Measurements from ENCODE around the gene JADE1. TPM values are rescaled to one million over a fixed set of nuclear protein-coding genes. Genes with fewer than 3 reads are reported as not detected.

The JADE1 gene
- total RNA-seq, 1 experiment from 2014 or later, result 30.2 TPM

GRCh38 chr4:128854433-128854832 lies 44.9 kb downstream of the JADE1 start:
- intact Hi-C loops (cut with micrococcal nuclease; ENCODE audit: unreplicated experiment), result no loop called here
- Mint-ChIP-seq H3K27ac (ENCODE audit: unreplicated experiment) (no peak overlapping the region), H3K4me3 (ENCODE audit: unreplicated experiment) (no peak overlapping the region), H3K27me3 (ENCODE audit: insufficient read depth, unreplicated experiment) (no peaks in the 10 kb centered on the region), H3K4me1 (ENCODE audit: low read depth, unreplicated experiment) (no peaks in the 10 kb centered on the region), H3K36me3 (ENCODE audit: insufficient read depth, unreplicated experiment) (peaks cover 95% of the 10 kb centered on the region), H3K9me3 (ENCODE audit: unreplicated experiment) (no peaks in the 10 kb centered on the region)
- ChIA-PET CTCF (no interaction called here), POLR2A (interaction anchor here (0.5 kb wide), 1 partner anchor 42 kb away, joined by 3 read pairs; no protein-coding TSS in a partner anchor)
- H3K4me3 ChIP-seq (ENCODE audit: low read depth, low read length), result no peak overlapping the region
- TF ChIP-seq CTCF (IDR thresholded peaks at IDR 0.05; ENCODE audit: insufficient read depth in 1 of 2, low read depth in 1 of 2, low read length in 1 of 2, severe bottlenecking in 1 of 2, unreplicated experiment in 1 of 2), result no peak
- no TSS peak for BruUV-seq (replicated peaks)
- H3K36me3 ChIP-seq (ENCODE audit: control insufficient read depth, insufficient read depth, low read length), result no peaks in the 10 kb centered on the region
- no peaks in the 10 kb centered on the region for H3K27me3 ChIP-seq (replicated peaks; ENCODE audit: control insufficient read depth, insufficient read depth, low read length)
- no peak for DNase-seq
- no peaks in the 10 kb centered on the region for H3K9me3 ChIP-seq
- no peaks in the 10 kb centered on the region for H3K4me1 ChIP-seq

- POLR2A ChIA-PET, result no interaction called here
- no peaks in the 10 kb centered on the region for H3K4me1 ChIP-seq
These were observed 46.1 kb downstream of the JADE1 start for GRCh38 chr4:128855621-128856020.

GRCh38 chr4:128856246-128856645 lies 46.7 kb downstream of the JADE1 start:
- Mint-ChIP-seq H3K27ac (ENCODE audit: unreplicated experiment) (no peak overlapping the region), H3K4me3 (ENCODE audit: unreplicated experiment) (no peak overlapping the region), H3K9me3 (ENCODE audit: unreplicated experiment) (no peaks in the 10 kb centered on the region), H3K36me3 (ENCODE audit: insufficient read depth, unreplicated experiment) (peaks cover 95% of the 10 kb centered on the region), H3K4me1 (ENCODE audit: low read depth, unreplicated experiment) (no peaks in the 10 kb centered on the region), H3K27me3 (ENCODE audit: insufficient read depth, unreplicated experiment) (no peaks in the 10 kb centered on the region)
- no peak for DNase-seq
- Histone ChIP-seq H3K4me1 (no peaks in the 10 kb centered on the region), H3K4me3 (ENCODE audit: low read depth, low read length) (no peak overlapping the region), H3K9me3 (no peaks in the 10 kb centered on the region), H3K36me3 (ENCODE audit: control insufficient read depth, insufficient read depth, low read length) (no peaks in the 10 kb centered on the region), H3K27me3 (replicated peaks; ENCODE audit: control insufficient read depth, insufficient read depth, low read length) (no peaks in the 10 kb centered on the region)
- ChIA-PET CTCF (no interaction called here), POLR2A (no interaction called here)
- TF ChIP-seq CTCF (IDR thresholded peaks at IDR 0.05; ENCODE audit: insufficient read depth in 1 of 2, low read depth in 1 of 2, low read length in 1 of 2, severe bottlenecking in 1 of 2, unreplicated experiment in 1 of 2), result no peak
- no TSS peak for BruUV-seq (replicated peaks)
- intact Hi-C loops (cut with micrococcal nuclease; ENCODE audit: unreplicated experiment), result no loop called here

More at GRCh38 chr4:128855621-128856020, 46.1 kb downstream of the JADE1 start:
- intact Hi-C loops (cut with micrococcal nuclease; ENCODE audit: unreplicated experiment), result no loop called here
- CTCF ChIA-PET, result no interaction called here
- TF ChIP-seq CTCF (IDR thresholded peaks at IDR 0.05; ENCODE audit: insufficient read depth in 1 of 2, low read depth in 1 of 2, low read length in 1 of 2, severe bottlenecking in 1 of 2, unreplicated experiment in 1 of 2), result no peak
- Mint-ChIP-seq H3K9me3 (ENCODE audit: unreplicated experiment) (no peaks in the 10 kb centered on the region), H3K36me3 (ENCODE audit: insufficient read depth, unreplicated experiment) (peaks cover 95% of the 10 kb centered on the region), H3K4me1 (ENCODE audit: low read depth, unreplicated experiment) (no peaks in the 10 kb centered on the region), H3K27ac (ENCODE audit: unreplicated experiment) (no peak overlapping the region), H3K4me3 (ENCODE audit: unreplicated experiment) (no peak overlapping the region), H3K27me3 (ENCODE audit: insufficient read depth, unreplicated experiment) (no peaks in the 10 kb centered on the region)
- Histone ChIP-seq H3K36me3 (ENCODE audit: control insufficient read depth, insufficient read depth, low read length) (no peaks in the 10 kb centered on the region), H3K9me3 (no peaks in the 10 kb centered on the region), H3K4me3 (ENCODE audit: low read depth, low read length) (no peak overlapping the region), H3K27me3 (replicated peaks; ENCODE audit: control insufficient read depth, insufficient read depth, low read length) (no peaks in the 10 kb centered on the region)
- no peak for DNase-seq
- BruUV-seq (replicated peaks), result no TSS peak
